Subcutaneous abdominal adipose tissue (tissue), 5 donors: ENCODE results near the gene ARHGAP15.

Experiments used
- H3K27ac ChIP-seq: one replicate; pipeline ENCODE4 v1.7.0; 2013; ENCODE audit warnings: low read depth, mild to moderate bottlenecking, inconsistent platforms, low read length, moderate library complexity
- H3K27me3 ChIP-seq, 5 donors: one replicate each; pipeline ENCODE4 v1.7.0; 2013; ENCODE audit warnings: low read length in 5 of 5, inconsistent platforms in 1 of 5; ENCODE audit not compliant: control insufficient read depth in 5 of 5, insufficient read depth in 4 of 5
- H3K36me3 ChIP-seq, 5 donors: one replicate each; pipeline ENCODE4 v1.7.0; 2013; ENCODE audit warnings: low read length in 5 of 5; ENCODE audit not compliant: control insufficient read depth in 5 of 5, insufficient read depth in 5 of 5
- H3K4me1 ChIP-seq, 5 donors: one replicate each; pipeline ENCODE4 v1.7.0; 2013; ENCODE audit warnings: low read length in 5 of 5, mild to moderate bottlenecking in 3 of 5, moderate library complexity in 1 of 5; ENCODE audit not compliant: control insufficient read depth in 5 of 5, insufficient read depth in 5 of 5
- H3K4me3 ChIP-seq, 5 donors: one replicate each; pipeline ENCODE4 v1.7.0; 2013; ENCODE audit warnings: low read length in 5 of 5, low read depth in 1 of 5
- H3K9ac ChIP-seq, 5 donors: one replicate each; pipeline ENCODE4 v1.7.0; 2013; ENCODE audit warnings: low read length in 5 of 5, mild to moderate bottlenecking in 4 of 5, moderate library complexity in 3 of 5
- H3K9me3 ChIP-seq, 5 donors: one replicate each; pipeline ENCODE4 v1.7.0; 2013; ENCODE audit warnings: low read length in 5 of 5; ENCODE audit not compliant: control insufficient read depth in 5 of 5
- donor health status: healthy.
- donor health status: healthy.
- donor health status: healthy.
- donor health status: healthy.
- donor health status: healthy.

The ARHGAP15 gene

DNA sequence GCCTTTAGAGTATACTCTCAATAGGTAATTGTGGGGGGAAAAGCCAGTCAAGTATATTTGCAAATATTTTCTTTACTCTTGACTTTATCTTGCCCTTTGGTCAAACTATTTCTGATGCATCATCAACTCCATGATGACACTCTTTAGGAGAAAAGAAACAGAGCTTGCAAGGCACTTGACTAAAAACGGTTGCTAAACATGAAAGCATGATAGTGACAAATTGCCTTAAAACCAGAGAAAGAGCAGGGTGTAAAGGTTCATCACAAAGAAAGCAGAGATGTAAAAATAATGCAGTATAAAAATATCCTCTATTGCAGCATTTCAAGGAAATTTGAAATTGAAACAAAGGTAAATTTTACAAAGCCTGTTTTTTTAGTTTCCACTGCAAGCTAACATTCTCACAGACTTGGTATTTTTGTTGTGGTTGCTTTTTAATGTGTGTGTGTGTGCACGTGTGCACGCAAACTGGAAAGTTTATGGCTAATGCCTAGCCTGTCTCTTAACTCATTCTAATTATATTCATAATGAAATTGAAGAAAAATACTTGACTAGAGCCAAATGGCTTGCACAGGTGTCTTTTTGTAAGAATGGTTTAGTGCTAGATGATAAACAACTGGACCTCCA lies 503.6 kb downstream of the ARHGAP15 start:
- Histone ChIP-seq H3K4me1 (no peaks in the 10 kb centered on the region), H3K9ac (no peak overlapping the region), H3K36me3 (no peaks in the 10 kb centered on the region), H3K4me3 (no peak overlapping the region), H3K27me3 (no peaks in the 10 kb centered on the region), H3K9me3 (peaks cover 0 to 4% (median 0%) of the 10 kb centered on the region in 5 donors), H3K27ac (no peak overlapping the region)

DNA sequence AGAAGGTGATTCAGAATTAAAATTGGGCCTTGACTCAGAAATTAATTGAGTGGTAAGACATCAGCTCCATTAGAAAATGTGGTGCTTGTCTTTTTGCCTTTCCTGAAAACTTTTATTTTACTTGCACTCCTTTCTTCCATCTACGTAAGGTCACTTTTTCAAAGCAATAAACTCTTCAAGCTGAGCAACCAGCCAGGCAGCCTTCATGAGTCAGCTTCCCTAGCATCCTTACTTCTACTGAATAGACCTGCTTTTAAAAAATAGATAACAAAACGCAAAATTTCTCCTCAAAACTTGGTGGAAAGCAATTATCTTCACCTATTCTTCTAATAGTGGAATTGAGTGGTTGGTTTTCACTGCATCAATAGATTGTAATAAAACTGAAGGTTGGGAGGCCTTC lies 504.2 kb downstream of the ARHGAP15 start:
- no peak overlapping the region for H3K4me3 ChIP-seq
- H3K27me3 ChIP-seq, result no peaks in the 10 kb centered on the region
- H3K36me3 ChIP-seq, result no peaks in the 10 kb centered on the region
- no peaks in the 10 kb centered on the region for H3K4me1 ChIP-seq
- no peak overlapping the region for H3K9ac ChIP-seq
- peaks cover 0 to 4% (median 0%) of the 10 kb centered on the region in 5 donors for H3K9me3 ChIP-seq
- no peak overlapping the region for H3K27ac ChIP-seq

DNA sequence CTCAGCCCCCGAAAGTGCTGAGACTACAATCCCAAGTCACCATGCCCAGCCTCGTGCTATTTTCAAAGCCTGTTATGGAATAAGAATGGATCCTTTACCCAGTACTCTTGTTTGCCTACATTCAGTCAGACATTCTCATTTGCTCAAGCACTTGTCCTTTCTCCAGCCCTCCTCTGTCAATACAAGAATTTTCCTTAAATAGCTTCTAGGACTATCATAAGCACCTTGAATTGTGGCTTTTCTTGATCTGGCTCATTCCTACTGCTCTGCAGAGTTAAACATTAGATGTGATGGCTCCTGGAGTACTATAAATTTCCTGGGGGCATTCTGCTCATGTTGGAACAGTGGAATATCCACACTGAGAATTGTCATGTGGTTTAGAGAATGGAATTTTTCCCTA lies 506.1 kb downstream of the ARHGAP15 start:
- peaks cover 0 to 4% (median 0%) of the 10 kb centered on the region in 5 donors for H3K9me3 ChIP-seq
- H3K9ac ChIP-seq, result no peak overlapping the region
- no peak overlapping the region for H3K4me3 ChIP-seq
- H3K27ac ChIP-seq, result no peak overlapping the region
- H3K36me3 ChIP-seq, result peaks cover 0 to 2% (median 0%) of the 10 kb centered on the region in 5 donors
- no peaks in the 10 kb centered on the region for H3K4me1 ChIP-seq
- H3K27me3 ChIP-seq, result no peaks in the 10 kb centered on the region

DNA sequence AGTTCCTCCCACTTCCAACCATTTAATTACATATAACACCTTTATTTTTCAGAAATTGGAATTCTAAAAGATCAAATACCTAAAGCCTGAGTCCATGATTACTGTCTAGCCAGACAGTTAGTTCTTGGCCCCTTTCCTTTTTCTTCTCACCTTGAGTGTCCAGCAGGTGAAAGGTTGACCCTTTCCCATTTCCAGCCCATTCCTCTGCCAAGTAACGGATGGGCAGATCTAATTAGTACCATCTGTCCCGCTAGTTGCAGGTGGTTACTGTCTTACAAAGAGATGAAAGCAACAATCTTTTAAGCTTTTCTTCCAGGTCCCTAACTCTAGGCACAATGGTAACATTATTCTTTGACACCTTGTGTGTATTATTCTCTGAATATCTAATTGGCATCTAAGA lies 506.7 kb downstream of the ARHGAP15 start:
- H3K4me1 ChIP-seq, result no peaks in the 10 kb centered on the region
- H3K36me3 ChIP-seq, result peaks cover 0 to 2% (median 0%) of the 10 kb centered on the region in 5 donors
- peaks cover 0 to 4% (median 0%) of the 10 kb centered on the region in 5 donors for H3K9me3 ChIP-seq

DNA sequence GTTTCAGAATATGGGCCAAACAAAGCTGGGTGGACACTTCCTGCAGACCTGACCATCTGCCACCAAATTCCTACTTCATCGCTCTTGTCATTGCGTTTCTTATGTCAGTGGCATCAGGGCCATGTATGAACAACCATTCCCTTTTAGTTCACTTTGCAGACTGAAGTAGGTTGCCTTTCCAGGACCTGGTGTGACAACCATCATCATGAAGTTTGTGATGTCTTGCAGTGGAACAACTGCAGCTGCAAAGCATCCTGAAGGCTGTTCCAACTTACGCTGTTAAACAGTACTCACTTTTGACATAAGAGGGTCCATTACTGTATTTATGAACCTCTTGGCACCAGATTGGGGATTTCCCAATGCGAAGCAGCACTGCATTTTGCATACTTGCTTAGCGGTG lies 511.6 kb downstream of the ARHGAP15 start:
- H3K36me3 ChIP-seq, result peaks cover 0 to 2% (median 0%) of the 10 kb centered on the region in 5 donors
- no peak overlapping the region for H3K4me3 ChIP-seq
- no peaks in the 10 kb centered on the region for H3K27me3 ChIP-seq
- H3K9me3 ChIP-seq, result peaks cover 0 to 4% (median 0%) of the 10 kb centered on the region in 5 donors
- no peak overlapping the region for H3K9ac ChIP-seq
- H3K27ac ChIP-seq, result no peak overlapping the region
- H3K4me1 ChIP-seq, result no peaks in the 10 kb centered on the region

More for the DNA sequence above, 506.7 kb downstream of the ARHGAP15 start:
- Histone ChIP-seq H3K27me3 (no peaks in the 10 kb centered on the region), H3K27ac (no peak overlapping the region), H3K4me3 (no peak overlapping the region), H3K9ac (no peak overlapping the region)

DNA sequence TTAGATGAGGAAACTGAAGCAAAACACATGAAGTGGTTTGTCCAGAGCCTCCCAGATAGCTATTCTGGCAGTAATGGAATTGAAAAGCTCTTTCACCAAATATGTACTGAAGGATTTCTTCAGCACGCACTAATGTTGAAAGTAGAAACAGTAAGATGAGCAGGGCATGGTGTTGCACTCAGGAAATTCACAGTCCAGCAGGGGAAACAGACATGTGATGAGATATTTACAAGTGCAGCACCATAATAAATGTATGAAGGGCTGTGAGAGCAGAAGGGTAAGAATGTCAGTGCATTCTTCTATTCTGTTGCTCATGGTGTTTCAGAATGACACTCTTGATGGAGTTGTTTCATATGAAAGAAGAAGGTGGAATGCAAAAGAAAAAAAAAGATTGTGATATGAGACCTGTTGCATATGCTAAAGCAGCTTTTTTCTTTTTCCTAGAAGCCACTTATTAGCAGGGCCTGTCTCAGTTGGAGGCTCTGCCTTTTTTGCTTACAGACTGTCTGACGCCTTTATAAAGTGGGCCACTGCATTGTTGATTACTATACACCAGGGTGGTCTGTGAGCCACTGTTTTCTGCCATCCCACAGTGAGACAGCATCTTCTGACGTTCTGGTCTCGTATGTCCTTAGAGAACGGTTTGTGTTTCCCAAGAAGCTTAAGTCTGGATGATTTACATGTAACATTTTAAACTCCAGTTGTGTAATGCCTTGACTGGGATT lies 516.9 kb downstream of the ARHGAP15 start:
- Histone ChIP-seq H3K9ac (no peak overlapping the region), H3K4me3 (no peak overlapping the region), H3K9me3 (no peaks in the 10 kb centered on the region), H3K27ac (no peak overlapping the region), H3K4me1 (no peaks in the 10 kb centered on the region), H3K27me3 (no peaks in the 10 kb centered on the region), H3K36me3 (no peaks in the 10 kb centered on the region)

DNA sequence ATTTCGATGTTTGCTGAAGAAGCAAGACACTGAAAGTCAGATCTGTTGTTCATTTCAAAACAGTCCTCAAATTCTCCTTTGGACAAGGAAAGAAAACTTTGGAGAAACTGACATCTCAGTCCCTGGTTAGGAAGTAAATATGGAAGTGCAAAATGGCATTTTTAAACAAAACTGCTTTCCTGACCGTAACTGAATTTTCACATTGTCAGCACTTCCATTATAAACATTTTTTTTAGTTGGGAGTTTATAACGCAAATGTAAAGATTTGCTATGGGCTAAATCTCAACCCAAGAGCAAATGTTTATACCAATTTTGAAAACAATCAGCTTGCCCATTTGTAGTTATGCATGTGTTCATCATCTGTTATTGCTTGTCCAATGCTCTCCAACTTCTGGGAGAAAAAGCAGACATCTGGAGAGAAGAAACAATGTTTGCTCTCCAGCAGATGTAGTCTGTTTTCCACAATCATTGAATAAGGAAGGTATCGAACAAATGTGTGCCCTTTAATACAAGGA lies 520.1 kb downstream of the ARHGAP15 start:
- no peak overlapping the region for H3K9ac ChIP-seq
- no peaks in the 10 kb centered on the region for H3K36me3 ChIP-seq
- H3K27ac ChIP-seq, result no peak overlapping the region
- no peak overlapping the region for H3K4me3 ChIP-seq
- H3K4me1 ChIP-seq, result no peaks in the 10 kb centered on the region
- no peaks in the 10 kb centered on the region for H3K27me3 ChIP-seq
- peaks cover 3 to 10% (median 7%) of the 10 kb centered on the region in 5 donors for H3K9me3 ChIP-seq

DNA sequence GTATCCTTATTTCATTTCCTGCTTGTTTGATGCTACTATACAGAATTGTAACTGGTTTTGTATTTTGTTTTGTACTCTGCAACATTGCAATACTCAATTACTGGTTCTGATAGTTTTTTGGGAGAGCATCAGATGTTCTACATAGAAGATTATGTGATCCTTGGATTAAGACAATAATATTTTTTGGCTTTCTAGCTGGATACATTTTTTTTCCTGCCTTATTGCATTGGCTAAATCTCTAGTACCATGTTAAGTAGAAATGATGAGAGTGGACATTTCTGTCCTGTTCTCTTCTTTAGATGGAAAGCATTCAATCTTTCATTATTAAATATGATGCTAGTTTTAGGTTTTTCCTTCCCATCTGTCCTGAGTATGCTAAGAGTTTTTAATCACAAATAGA lies 523.5 kb downstream of the ARHGAP15 start:
- Histone ChIP-seq H3K27ac (no peak overlapping the region), H3K27me3 (no peaks in the 10 kb centered on the region), H3K4me3 (no peak overlapping the region), H3K9ac (no peak overlapping the region), H3K36me3 (no peaks in the 10 kb centered on the region), H3K4me1 (no peaks in the 10 kb centered on the region), H3K9me3 (peaks cover 3 to 10% (median 7%) of the 10 kb centered on the region in 5 donors)

DNA sequence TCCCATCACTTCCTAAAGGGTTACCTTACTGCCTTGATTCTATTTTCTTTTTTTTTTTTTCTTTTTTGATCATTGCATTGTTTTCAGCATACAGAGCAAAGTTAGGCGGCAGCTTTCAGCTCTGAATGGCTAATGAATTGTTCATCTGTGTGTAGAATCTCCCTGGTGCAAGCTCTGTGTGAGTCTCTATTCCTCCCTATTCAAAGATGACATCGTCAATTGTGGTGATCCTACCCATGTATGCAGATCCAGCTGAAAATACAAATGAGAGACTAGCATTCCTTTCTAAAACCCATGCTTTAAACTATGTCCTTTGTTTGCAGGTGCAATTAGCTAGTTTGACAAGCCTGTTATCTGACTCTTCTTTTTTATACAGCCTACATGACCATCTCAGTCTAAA lies 539.0 kb downstream of the ARHGAP15 start:
- no peak overlapping the region for H3K9ac ChIP-seq
- no peak overlapping the region for H3K27ac ChIP-seq
- no peaks in the 10 kb centered on the region for H3K9me3 ChIP-seq
- H3K4me3 ChIP-seq, result no peak overlapping the region
- no peaks in the 10 kb centered on the region for H3K27me3 ChIP-seq
- H3K36me3 ChIP-seq, result no peaks in the 10 kb centered on the region
- no peaks in the 10 kb centered on the region for H3K4me1 ChIP-seq

DNA sequence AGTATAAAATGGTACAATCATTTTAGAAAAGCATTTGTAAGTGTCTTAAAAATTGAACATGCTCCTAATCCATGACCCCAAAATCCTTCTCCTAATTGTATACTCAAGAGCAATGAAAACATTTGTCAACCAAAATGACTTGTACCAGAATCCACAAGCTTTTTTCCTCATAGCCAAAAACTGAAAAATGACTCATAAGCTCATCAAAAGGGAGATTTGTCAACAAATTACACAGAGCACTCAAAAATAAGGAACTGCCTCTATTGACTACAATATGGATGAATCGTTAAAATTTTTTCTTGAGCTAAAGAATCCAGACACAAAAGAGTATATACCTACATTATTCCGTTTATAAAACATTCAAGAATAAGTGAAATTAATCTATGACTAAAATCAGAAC lies 544.8 kb downstream of the ARHGAP15 start:
- Histone ChIP-seq H3K9ac (no peak overlapping the region), H3K4me3 (no peak overlapping the region), H3K4me1 (no peaks in the 10 kb centered on the region), H3K9me3 (no peaks in the 10 kb centered on the region), H3K36me3 (no peaks in the 10 kb centered on the region), H3K27me3 (no peaks in the 10 kb centered on the region), H3K27ac (no peak overlapping the region)
